ENCODE data around the gene ATF2.

DNA sequence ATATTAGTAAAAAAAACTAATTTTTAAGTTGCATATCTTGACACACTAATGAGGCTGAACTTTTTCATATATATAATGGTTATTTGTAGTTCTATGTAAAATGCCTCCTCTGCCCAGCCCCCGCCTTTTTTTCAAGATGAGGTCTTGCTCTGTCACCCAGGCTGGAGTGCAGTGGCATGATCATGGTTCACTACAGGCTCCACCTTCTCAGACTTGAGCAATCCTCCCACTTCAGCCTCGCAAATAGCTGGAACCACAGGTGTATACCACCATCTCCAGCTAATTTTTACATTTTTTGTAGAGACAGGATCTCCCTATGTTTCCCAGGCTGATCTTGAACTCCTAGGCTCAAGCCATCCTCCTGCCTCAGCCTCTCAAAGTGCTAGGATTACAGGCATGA is 24.3 kb downstream of the ATF2 start:
- TF ChIP-seq GATA3 (IDR thresholded peaks at IDR 0.05; ENCODE audit: low read depth, low read length) = no peak
- TF ChIP-seq GATA2 (IDR thresholded peaks at IDR 0.05; ENCODE audit: low read depth, low read length) = no peak

All from SH-SY5Y (cell line).